HG03196 (cell line): Measurements from ENCODE around the gene GMCL2.

Experiments used
- ATAC-seq: cut with Tn5 transposase; IDR thresholded peaks from one replicate; pipeline ENCODE4 v1.9.1; 2021; ENCODE audit not compliant: unreplicated experiment

The GMCL2 gene

DNA sequence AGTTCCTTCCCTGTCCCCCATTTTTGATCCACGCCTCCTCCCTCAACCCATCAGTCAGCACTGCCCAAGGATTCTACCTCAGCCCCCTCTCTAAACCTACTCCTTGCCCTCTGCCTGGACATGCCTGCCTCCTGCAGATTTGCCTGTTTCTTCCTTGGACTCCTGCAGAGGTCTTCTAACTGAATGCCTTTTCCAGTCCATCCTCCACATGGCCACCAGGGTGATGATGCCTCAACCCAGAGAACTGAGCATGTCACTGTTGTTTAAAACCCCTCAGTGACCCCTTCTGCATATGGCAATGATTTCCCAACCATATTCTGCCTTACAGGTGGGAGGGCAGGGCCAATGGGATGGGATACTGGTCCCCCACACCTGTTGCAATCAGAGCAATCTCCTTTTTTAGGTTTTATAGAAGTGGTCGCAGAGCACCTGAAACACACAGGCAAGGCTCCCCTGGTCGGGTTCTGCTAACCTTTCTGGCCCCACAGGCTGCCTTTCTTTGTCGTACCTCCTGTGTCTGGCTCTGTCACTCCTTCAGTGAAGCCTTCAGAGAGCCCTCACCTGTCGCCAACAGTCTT is 36.1 kb upstream of the GMCL2 start:
- no peak for ATAC-seq

DNA sequence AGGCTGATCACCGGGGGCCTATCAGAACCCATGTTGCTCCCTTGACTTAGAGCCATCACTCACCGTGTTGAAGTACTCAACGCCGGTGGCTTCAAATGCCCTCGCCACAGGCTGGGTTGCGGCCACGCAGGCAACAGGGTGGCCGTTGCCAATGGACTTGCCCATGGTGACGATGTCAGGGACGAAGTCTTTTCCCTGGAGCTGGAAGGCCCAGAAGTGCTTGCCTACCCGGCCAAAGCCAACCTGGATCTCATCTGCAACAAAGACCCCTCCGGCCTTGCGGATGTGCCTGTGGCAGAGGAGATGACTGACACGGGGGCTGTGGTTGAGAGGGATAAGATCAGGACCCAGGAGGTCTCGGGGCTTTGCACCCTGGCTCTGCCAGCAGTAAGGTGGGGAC is 35.1 kb upstream of the GMCL2 start:
- no peak for ATAC-seq

DNA sequence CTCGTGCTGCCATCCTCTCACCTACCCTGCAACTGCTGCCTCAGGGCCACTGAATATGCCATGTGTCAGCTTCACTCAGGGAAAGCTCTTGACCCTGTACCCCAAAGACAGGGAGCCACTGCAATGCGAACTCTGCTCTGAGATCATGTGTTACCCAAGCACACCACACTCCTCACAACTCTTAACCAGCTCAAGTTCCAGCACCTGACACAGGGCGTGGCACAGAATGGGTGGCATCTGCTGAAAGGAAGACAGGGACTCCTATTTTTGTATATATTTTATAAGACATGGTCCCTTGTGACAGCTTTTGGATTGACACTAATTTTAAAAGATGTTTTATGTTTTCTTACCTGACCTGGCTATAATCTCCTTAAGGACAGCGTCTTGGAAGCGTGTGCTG is 34.7 kb upstream of the GMCL2 start:
- no peak for ATAC-seq

DNA sequence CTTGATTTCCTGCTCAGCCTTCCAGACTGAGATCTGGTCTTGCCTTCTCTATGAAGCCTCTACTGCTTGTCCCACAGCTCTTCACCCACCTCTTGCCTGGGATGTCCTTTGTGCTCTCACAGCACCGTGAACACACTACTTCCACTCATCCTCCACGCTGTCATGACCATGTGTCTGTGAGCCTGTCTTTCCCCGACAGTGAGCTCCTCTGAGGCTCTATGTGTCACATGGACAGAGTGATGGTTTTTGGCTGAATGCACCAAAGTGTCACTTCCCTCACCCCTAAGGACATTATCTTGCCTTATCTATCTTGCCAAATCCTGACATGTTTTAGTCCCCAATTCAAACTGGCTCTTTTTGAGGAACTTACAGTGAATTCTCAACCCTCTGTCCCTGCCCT is 34.1 kb upstream of the GMCL2 start:
- ATAC-seq: no peak

DNA sequence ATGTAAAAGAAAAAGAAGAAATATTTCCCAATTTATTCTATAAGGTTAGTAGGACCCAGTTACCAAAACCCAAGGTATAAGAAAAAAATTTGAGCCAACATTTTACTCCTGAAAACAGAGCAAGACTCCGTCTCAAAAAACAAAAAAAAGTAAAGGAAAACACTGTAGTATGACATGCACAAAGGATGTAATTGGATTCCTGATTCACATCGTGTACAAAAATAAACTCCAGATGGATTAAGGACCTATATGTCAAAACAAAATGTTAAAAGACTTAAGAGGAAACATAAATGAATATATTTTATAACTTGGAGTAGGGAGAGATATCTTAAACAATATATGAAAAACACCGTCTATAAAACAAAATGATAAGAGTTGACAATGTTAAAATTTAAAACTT is 31.7 kb upstream of the GMCL2 start:
- no peak for ATAC-seq

DNA sequence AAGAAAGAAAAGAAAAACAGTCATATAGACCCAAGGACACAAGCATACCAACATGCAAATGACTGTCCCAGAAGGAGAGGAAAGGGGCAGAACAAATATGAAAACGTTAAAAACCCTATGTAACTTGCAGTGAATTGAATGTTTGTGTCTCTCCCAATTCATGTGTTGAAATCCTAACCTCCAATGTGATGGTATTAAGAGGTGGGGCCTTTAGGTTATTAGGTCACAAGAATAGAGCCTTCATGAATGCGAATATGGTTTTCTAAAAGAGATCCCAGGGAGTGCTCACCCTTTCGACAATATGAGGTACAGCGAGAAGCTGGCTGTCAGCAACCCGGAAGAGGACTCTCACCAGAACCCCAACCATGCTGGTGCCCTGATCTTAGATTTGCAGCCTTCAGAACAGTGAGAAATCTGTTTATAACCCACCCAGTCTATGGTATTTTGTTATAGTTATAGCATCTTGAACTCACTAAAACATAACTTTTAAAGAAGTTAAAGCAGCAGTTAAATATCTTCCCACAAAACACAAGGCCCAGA is 31.1 kb upstream of the GMCL2 start:
- no peak for ATAC-seq

DNA sequence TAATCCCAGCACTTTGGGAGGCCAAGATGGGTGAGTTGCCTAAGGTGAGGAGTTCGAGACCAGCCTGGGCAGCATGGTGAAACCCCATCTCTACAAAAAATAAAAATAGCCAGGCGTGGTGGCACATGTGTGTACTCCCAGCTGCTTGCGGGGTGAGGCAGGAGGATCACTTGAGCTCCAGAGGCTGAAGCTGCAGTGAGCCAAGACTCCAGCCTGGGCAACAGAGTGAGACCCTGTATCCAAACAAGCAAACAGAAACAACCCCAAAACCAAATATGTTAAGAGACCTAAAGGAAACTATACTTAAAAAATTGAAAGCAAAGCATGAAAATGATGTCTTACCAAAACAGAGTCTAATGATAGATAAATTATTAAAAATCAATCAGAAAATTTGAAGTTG is 29.6 kb upstream of the GMCL2 start:
- no peak for ATAC-seq

DNA sequence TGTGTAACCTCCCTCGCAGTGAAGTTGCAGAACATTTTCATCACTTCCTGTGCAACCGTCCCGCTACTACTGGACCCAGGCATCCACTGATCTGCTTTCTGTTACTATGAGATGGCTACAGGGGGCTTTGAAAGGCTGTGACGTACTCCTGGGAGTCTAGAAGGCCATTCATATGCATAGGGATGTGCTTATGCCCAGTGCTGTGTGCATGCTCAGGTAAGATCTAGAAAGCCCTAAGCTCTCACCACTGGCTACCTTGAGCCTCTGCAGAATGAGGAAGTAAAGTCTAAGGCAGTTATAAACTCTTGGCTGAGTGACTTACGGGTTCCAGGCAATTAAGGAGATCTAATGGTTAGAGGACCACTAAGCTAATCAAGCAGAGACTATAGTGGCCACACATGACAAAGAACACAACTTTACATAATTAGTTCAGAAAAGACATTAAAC is 28.9 kb upstream of the GMCL2 start:
- ATAC-seq: no peak

DNA sequence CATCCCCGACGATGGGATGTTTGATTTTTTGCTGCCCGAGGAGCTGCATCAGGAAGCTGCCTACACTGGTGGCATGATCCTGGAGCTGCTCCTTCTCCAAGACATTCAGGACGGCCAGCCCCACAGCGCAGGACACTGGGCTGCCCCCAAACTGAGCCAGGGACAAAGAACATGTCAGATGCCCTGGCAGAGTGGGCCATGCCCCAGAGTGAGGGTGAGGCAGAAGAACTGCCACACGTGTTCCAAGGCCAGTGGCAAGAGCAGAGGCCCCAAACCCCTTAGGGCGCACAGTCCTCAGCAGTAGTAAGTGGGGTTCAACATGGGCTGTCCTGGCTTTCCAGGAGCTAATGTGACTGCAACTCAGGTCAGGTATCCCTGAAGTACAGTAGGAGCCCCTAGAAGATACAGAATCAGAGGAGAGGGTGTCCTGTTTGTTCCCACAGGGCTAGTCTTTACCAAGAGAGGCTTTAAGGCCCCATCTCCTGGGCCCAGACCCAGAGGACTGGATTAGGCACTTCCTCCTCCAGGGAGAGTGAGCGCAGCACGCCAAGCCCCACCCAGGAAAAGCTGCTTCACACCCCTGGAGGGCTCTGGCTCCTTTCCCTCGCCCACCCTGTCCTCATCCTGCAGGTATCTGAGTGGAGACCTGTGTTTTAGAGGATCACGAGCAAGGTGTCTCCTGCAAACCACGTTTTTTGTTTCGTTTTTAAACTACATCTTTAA is 28.3 kb upstream of the GMCL2 start:
- no peak for ATAC-seq

DNA sequence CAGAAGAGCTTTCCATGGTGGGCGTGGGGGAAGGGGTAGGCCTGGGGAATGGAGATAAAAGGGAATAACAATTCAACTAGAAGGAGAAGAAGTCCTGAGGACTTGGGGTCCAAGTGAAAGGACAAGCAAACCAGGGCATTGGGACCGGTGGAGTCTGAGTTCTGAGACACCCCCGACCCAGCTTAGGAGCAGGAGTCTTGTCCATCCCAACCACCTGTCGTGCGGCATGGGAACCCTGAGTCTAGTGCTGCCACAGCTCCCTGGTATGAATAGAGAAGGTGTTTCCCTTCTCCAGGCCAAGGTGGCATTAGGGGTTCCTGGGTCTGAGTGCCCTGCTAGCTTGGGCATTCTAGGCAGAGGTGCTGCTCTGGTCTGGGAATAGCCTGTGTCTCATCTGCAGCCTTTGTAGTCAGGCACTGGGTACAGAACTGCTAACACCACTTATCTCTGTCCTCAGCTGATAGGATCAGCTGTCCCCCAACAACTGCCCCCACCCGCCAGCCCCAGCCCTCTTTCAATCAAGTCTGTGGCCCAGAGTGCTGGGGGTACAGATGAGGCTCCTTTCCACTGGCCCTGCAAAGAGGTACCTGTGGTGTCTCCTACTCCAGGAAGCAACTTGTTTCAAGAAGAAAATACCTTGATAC is 27.1 kb upstream of the GMCL2 start:
- ATAC-seq: no peak

DNA sequence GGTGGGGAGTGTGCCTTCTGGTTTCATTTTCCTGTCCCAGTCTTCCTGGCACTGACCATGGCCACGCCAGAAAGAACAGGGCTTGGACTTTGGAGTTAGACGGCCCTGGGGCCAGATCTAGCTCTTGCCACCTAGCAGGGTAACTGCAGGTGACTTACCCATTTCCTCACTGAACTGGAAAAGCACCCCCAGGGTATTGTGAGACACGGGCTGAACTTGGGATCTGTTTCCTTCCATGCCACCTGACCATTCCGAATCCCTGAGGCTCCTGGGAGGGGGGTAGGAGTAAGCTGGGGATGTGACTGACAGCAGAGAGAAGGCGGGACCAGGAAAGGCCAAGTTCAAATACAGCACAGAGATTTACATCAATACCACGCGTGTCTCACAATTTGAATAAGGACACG is 26.6 kb upstream of the GMCL2 start:
- ATAC-seq: no peak

DNA sequence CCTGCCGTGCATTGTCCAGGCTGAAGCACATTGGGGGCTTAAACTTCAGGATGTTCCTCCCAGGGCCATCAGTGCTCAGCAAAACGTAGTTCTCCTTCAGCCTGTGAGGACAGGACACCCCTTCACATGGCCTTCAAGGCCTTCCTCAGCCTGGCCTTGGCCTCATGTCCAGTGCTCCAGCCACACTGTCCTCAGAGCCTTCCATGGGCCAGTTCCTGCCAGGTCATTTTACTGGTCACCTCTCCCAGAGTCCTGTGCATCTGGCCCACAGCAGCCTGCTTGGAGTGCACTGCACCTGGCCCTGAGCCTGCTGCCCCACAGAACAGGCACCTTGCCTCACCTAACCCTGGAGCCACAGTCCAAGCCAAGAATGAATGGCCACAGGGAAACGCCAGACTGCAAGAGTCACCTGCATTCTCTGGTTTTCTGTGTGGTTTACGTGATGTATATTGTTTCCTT is 25.9 kb upstream of the GMCL2 start:
- no peak for ATAC-seq

DNA sequence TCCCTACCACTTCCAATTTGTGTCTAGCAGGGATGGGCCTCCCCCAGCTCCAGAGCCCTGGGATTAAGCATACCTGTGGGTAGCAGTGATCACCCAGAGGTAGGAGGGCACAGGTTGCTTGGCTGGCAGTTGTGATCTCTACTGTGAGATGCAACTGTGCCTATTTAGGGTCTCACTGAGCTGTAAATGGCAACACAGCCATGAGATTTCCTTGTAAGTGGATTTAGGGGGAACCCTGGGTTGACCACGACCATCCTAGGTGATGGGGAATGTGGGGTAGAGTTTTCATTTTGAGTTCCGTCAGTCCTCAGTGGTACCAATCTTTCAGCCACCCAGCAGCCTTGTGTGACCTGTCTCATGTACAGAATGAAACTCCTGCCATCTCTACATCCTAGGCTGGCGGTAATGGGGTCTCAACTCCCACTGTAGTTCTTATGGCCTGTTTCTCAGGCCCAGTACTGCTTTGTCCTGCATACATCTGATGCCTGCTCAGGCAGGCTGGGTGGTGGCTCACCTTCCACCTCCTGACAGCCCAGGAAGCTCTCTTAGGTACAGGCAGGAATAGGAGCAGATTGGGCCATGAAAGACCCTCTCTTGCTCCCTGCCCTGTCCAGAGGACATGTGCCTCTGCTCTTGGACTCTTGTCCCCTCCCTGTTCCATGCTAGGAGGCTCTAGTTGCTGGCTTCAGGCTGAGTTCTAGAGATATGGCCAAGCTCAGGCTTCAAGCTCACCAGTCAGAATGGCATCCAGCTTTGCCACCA is 25.3 kb upstream of the GMCL2 start:
- ATAC-seq: no peak

DNA sequence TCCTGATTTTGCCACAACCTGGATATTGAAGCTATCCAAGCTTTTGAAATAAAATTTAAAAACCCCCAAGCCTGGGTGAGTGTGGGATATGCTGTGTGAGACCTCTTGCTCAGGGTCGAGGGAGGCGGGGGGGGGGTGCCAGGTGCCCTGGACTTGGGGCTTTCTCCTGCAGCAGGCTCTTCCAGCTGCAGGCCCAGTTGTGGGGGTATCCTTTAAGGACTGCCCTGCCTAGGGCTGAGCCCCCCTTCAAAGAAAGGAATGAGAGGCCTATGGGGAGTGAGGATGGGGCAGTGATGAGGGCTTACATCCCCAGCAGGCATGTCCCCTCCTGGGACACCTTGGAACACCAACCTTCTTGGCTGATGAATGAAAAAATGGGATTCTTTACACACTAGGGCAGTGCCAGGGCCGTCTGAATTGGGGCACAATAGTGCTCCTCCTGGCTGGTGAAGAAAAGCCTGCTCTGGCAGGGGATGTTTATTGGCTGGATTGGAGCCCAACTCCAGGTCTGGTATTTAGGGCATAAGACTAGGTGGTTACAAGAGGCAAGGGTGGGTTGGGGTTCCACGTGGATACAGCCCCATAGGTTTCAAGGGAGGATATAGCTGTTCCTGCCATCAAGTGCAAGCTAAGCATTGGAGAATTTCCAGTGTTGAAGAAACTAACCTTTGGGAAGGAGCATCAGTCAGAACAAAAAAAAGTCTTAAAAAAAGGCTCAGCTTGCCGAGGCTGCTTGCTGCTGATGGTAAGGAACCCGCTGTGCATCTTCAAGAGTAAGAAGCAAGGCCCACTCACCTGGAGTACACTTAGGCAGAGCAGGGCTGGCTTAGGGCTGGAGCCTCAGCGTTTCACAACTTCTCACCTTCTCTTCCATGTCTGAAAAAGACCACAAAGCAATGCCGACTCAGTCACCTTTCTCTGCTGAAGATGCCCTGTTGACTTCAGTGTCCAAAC is 24.2 kb upstream of the GMCL2 start:
- no peak for ATAC-seq

DNA sequence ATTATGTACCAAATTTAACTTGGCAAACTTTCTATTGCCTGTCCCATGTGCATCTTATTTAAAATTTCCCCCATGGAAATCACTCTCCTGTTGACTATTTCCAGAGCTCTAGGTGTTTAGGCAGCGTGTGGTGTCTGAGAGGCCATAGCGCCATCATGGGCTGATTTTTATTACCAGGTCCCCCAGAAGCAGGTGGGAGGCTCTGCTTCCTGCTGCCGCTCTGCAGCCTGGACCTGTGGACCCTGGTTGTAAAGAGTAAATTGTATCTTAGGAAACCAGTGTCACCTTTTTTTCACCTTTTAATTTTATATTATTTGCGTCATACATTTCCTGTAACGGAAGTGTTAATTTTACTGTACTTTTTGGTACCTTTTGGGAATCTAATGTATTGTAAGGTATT is 23.5 kb upstream of the GMCL2 start:
- no peak for ATAC-seq

DNA sequence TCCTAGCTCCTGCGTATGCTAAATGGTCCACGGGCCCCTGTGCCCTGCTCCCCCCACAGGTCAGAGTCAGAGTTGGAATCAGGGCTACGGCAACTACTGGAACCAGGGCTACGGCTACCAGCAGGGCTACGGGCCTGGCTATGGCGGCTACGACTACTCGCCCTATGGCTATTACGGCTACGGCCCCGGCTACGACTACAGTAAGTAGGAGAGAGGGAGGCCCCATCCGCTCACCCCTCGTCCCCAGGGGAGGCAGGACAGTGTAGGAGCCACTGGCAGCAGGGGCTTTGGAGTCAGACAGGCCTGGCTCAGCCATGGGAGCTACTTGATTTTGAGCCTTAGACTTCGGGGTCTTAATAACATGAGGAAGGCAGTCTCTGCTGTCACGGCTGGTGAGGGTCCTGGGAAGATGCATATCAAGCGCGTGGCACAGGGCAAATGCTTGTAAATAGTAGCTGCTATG is 22.9 kb upstream of the GMCL2 start:
- ATAC-seq: no peak

DNA sequence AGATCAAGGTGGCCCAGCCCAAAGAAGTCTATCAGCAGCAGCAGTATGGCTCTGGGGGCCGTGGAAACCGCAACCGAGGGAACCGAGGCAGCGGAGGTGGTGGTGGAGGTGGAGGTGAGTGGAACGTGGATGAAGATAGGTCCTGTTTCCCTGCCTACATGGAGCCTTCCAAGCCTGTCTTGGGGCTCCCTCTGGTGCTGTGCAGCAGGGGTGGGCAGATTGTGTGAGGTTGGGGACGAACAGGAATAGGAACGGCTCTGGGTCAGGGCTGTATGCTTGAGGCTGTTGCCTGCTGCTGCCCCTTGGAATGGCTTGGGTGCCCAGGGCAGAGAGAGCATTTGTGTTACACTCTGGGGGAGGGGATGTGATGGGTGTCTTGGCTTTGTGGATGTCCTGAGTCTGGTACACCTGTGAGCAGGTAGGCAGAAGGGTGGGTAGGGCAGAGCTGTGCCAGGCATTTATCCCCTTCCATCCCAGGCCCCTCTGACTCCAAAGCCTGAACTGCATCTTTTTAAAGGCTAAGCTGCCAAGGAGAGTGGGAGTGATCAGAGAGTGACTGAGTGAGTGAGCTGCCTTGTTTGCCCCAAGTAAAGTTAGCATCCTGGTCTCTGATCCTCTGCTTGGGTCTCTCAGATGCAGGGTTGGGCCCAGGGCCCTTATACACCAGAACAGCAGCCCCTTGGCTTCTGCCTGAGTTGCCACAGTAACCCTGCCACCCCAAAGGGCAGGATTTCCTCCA is 22.3 kb upstream of the GMCL2 start:
- ATAC-seq: no peak

DNA sequence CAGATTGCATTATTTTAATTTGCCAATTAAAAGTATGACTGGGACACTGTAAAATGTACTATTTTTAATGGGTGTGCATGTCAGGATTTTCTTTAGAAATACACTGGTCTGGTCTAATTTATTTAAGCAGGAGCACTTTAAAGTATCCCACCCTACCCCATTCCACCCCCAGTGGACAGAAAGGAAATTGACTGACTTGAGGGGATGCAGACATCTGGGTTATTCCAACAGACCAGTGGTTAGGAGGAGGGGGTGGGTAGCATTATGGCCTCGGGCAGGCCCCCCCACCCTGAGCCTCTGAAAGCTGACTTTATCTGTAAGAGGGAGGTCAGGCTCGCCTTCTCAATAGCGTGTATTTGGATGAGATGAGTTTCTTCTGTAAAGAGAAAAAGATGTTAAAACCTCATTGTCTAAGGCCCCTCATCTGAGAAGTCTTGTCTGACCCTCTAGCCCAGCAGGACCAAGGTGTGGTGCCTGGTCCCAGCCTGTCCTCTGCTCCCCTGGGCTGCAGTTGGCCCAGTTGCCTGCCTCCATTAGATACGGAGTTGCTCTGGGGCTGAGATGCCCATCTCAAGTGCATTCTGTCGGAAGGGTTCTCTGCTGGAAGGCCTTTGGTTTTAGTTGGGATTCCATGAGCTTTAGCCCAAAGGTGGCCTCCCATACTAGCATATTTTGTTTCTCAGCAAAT is 21.5 kb upstream of the GMCL2 start:
- ATAC-seq: no peak

DNA sequence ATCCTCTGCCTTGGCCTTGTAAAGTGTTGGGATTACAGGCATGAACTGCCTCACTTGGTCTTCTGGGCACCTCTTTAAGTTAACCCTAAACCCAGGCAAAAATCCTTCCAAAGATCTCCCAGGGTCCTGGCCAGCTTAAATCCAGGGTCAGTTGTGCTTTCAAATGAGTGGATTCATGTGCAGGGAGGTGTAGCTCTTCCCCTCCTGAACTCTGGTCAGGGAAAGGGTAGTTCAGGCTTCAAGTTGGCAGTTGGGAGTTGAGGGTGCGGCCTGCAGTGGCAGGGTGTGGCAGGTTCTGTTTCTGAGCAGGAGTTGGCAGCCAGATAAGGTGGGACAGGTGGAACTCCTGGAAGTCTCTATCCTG is 20.7 kb upstream of the GMCL2 start:
- ATAC-seq: no peak
